Cardiac muscle cell (in vitro differentiated cells and primary cell): ENCODE measurements around the gene ZNF609. TPM values are rescaled to one million over a fixed set of nuclear protein-coding genes. Genes with fewer than 3 reads are reported as not detected.

Experiments used
- DNase-seq, 2 donors: peaks; one replicate each; pipeline versions ENCODE4 v3.0.0 to v3.0.0-alpha.2; 2010 to 2017; ENCODE audit warnings: low read depth in 1 of 2, low spot score in 1 of 2
- H3K27ac ChIP-seq: fragments of 200-600 bp; sonication (generic); 2 replicates; pipeline ENCODE4 v1.5.1; 2016
- H3K27me3 ChIP-seq: fragments of 200-600 bp; sonication (generic); 2 replicates; pipeline ENCODE4 v1.6.0; 2016; ENCODE audit warnings: control low read depth
- H3K36me3 ChIP-seq: fragments of 200-600 bp; sonication (generic); 2 replicates; pipeline ENCODE4 v1.5.1; 2016; ENCODE audit warnings: control low read depth
- H3K4me1 ChIP-seq: fragments of 200-600 bp; sonication (generic); 2 replicates; pipeline ENCODE4 v1.8.1; 2017; ENCODE audit warnings: low read depth, mild to moderate bottlenecking, mixed run types
- H3K4me3 ChIP-seq: fragments of 200-600 bp; sonication (generic); 2 replicates; pipeline ENCODE4 v1.5.1; 2016; ENCODE audit warnings: mild to moderate bottlenecking
- H3K9me3 ChIP-seq: fragments of 200-600 bp; sonication (generic); 2 replicates; pipeline ENCODE4 v1.5.1; 2017; ENCODE audit warnings: low read depth, mild to moderate bottlenecking, control low read depth
- CTCF ChIP-seq: IDR thresholded peaks from 2 replicates; pipeline ENCODE4 v1.5.1; 2012; ENCODE audit warnings: low read depth, mild to moderate bottlenecking, low read length
- polyA plus RNA-seq: library from polyadenylated mRNA; unstranded; fragments of >200 nt; fragmentation: Nextera tagmentation; extraction: Ambion mirVana; gene quantifications from 2 replicates; pipeline ENCODE4 v1.2.1, GENCODE V29; 2016
- total RNA-seq: library from RNA; depleted of rRNA; stranded (reverse); fragments of >200 nt; gene quantifications from 2 replicates; pipeline ENCODE4 v1.2.3, GENCODE V29; 2016

The ZNF609 gene
- total and polyA plus RNA-seq, 2 experiments from 2014 or later = 25.6 to 41.4 TPM

GRCh38 chr15:64452988-64453688, 7.2 kb upstream of the ZNF609 start:
- Histone ChIP-seq H3K27ac (peak overlapping the region; percentile 18), H3K36me3 (peaks cover under 1% of the 10 kb centered on the region), H3K9me3 (no peaks in the 10 kb centered on the region), H3K4me3 (no peak overlapping the region), H3K27me3 (no peaks in the 10 kb centered on the region), H3K4me1 (peaks cover 12% of the 10 kb centered on the region)
- DNase-seq = peak in 1 of 2 donors; percentile 46
- TF ChIP-seq CTCF = no peak

- H3K9me3 ChIP-seq = no peaks in the 10 kb centered on the region
- H3K27ac ChIP-seq = peak overlapping the region; percentile 18
- no peak for TF ChIP-seq CTCF
- DNase-seq = no peak
- no peaks in the 10 kb centered on the region for H3K36me3 ChIP-seq
- peaks cover 12% of the 10 kb centered on the region for H3K4me1 ChIP-seq
- no peak overlapping the region for H3K4me3 ChIP-seq
- no peaks in the 10 kb centered on the region for H3K27me3 ChIP-seq
Observed at GRCh38 chr15:64453689-64454037, 6.7 kb upstream of the ZNF609 start.

GRCh38 chr15:64454282-64454681, 6.1 kb upstream of the ZNF609 start:
- no peak overlapping the region for H3K4me3 ChIP-seq
- H3K27me3 ChIP-seq = no peaks in the 10 kb centered on the region
- TF ChIP-seq CTCF = no peak
- H3K9me3 ChIP-seq = no peaks in the 10 kb centered on the region
- DNase-seq = no peak
- H3K4me1 ChIP-seq = peaks cover 13% of the 10 kb centered on the region
- H3K27ac ChIP-seq = no peak overlapping the region
- no peaks in the 10 kb centered on the region for H3K36me3 ChIP-seq

GRCh38 chr15:64455961-64456371, 4.4 kb upstream of the ZNF609 start:
- Histone ChIP-seq H3K4me1 (peaks cover 19% of the 10 kb centered on the region), H3K4me3 (no peak overlapping the region), H3K27me3 (no peaks in the 10 kb centered on the region), H3K36me3 (no peaks in the 10 kb centered on the region), H3K27ac (no peak overlapping the region), H3K9me3 (no peaks in the 10 kb centered on the region)
- DNase-seq = peak in 1 of 2 donors; percentile 53
- no peak for TF ChIP-seq CTCF

GRCh38 chr15:64456634-64457108, 3.7 kb upstream of the ZNF609 start:
- H3K4me3 ChIP-seq = no peak overlapping the region
- H3K27ac ChIP-seq = no peak overlapping the region
- H3K36me3 ChIP-seq = no peaks in the 10 kb centered on the region
- no peaks in the 10 kb centered on the region for H3K27me3 ChIP-seq
- H3K4me1 ChIP-seq = peaks cover 19% of the 10 kb centered on the region
- peak in 1 of 2 donors; percentile 54 for DNase-seq
- TF ChIP-seq CTCF = no peak
- no peaks in the 10 kb centered on the region for H3K9me3 ChIP-seq
